Astrocyte of the spinal cord (primary cell): ENCODE results near the gene RFWD3.

ENCODE experiments used
- DNase-seq: peaks from one replicate; pipeline ENCODE4 v3.0.0; 2011; ENCODE audit warnings: low read depth, low spot score
- H3K4me3 ChIP-seq: 2 replicates; pipeline ENCODE4 v1.5.1; 2011; ENCODE audit warnings: low read depth, mild to moderate bottlenecking, low read length, moderate library complexity
- in situ Hi-C: cut with HindIII; loops from 2 replicates; pipeline ENCODE4 v1.10.0; 2017; ENCODE audit warnings: low sequenced_read_pairs
- TF ChIP-seq, protein P1 (sequence below): IDR thresholded peaks from 2 replicates; pipeline ENCODE4 v1.5.1; 2012; ENCODE audit warnings: low read depth, mild to moderate bottlenecking, low read length, inconsistent platforms

RFWD3 gene

DNA sequence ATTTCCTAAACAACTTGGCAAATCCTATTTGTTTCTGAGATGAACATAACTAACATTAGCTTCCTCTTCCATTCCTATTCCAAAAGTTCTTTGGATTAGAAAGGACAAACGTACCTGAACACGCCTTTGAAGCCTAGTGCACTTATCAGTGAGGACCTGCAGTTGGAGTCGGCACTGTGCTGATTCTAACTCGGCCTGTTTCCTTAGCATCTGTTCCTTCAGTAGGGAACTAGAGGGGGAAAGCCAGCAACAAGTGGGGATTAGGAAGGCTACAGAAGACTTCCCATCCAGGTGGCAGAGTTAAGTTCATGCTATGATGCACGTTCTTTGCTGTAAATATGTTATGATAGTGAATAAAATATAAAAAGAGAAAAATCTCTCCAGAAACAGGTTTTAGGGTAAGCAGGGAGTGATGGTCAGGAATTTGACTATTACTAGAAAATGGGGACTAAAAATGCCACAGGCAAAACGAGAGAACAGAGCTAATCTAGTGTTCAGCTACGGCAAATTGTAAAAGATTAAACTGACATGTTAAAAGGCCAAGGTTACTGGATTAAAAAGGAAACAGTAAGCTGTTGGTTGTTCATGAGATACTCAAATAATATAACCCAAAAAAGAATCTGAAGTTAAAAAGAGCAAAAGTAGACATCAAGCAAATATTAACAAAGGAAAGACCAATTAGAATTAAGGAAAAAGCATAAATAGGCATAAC is 28.8 kb downstream of the RFWD3 start:
- in situ Hi-C loops, result no loop called here
- TF ChIP-seq, protein P1, sequence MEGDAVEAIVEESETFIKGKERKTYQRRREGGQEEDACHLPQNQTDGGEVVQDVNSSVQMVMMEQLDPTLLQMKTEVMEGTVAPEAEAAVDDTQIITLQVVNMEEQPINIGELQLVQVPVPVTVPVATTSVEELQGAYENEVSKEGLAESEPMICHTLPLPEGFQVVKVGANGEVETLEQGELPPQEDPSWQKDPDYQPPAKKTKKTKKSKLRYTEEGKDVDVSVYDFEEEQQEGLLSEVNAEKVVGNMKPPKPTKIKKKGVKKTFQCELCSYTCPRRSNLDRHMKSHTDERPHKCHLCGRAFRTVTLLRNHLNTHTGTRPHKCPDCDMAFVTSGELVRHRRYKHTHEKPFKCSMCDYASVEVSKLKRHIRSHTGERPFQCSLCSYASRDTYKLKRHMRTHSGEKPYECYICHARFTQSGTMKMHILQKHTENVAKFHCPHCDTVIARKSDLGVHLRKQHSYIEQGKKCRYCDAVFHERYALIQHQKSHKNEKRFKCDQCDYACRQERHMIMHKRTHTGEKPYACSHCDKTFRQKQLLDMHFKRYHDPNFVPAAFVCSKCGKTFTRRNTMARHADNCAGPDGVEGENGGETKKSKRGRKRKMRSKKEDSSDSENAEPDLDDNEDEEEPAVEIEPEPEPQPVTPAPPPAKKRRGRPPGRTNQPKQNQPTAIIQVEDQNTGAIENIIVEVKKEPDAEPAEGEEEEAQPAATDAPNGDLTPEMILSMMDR, result no peak
- no peak overlapping the region for H3K4me3 ChIP-seq
- DNase-seq, result no peak

DNA sequence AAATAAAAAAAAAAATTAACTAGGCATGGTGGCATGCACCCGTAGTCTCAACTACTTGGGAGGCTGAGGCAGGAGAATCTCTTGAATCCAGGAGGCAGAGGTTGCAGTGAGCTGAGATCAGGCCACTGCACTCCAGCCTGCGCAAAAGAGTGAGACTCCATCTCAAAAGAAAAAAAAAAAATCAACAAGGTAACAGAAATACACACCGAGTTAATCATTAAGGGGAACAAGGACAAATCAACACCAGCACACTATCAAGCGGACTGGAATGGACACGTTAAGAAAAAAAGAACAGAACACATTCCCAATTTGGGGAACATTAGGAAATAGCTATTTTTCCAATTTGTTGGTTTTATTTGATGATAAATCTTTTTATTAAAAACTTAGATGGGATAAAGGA is 31.4 kb downstream of the RFWD3 start:
- no peak for DNase-seq
- in situ Hi-C loops, result no loop called here
- no peak overlapping the region for H3K4me3 ChIP-seq
- TF ChIP-seq, protein P1, result no peak

DNA sequence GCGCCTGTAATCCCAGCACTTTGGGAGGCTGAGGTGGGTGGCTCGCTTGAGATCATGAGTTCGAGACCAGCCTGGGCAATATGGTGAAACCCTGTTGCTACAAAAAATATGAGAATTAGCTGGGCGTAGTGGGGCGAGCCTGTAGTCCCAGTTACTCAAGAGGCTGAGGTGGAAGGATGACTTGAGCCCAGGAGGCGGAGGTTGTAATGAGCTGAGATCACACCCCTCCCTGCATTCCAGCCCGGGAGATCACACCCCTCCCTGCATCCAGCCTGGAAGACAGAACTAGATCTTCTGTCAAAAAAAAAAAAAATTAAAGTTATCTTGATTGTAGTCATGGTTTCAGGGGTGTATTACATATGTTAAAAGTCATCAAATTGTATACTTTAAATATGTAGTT is 33.0 kb downstream of the RFWD3 start:
- no peak overlapping the region for H3K4me3 ChIP-seq
- in situ Hi-C loops, result no loop called here
- TF ChIP-seq, protein P1, result no peak
- no peak for DNase-seq

DNA sequence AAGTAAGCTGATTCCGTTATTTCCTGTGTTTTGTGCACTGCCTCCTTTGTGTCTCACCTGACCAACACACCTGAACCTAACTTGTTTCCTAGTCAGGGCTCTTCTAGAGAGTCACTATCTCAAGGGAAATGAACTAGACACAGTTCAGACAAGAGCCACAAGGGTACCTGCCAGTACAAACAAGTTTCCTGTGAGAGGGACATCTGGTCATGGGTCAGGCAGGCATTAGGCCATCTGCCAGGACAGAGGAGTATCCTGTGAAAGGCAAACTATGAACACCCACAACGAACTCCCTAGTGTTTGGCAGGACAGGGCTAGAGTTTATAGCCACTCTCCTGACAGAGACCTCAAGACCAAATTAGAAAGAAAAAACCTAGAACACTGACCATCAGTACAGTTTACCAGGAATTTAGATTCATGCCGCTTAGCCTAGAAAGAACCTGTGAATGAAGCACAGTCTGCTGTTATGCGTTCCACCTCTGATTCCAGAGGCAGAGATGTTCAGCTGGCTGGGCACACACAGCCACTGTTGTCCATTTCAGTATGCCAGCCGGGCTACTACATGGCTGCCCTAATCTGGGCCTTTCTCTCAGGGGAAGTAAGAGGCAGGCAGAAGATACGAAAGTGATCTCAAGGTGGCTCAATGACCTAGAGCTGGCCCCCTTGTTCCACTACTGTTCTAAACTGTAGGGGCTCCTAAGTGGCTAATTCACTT is 39.0 kb downstream of the RFWD3 start:
- TF ChIP-seq, protein P1, result no peak
- DNase-seq, result peak; percentile 37
- in situ Hi-C loops, result no loop called here
- H3K4me3 ChIP-seq, result no peak overlapping the region

DNA sequence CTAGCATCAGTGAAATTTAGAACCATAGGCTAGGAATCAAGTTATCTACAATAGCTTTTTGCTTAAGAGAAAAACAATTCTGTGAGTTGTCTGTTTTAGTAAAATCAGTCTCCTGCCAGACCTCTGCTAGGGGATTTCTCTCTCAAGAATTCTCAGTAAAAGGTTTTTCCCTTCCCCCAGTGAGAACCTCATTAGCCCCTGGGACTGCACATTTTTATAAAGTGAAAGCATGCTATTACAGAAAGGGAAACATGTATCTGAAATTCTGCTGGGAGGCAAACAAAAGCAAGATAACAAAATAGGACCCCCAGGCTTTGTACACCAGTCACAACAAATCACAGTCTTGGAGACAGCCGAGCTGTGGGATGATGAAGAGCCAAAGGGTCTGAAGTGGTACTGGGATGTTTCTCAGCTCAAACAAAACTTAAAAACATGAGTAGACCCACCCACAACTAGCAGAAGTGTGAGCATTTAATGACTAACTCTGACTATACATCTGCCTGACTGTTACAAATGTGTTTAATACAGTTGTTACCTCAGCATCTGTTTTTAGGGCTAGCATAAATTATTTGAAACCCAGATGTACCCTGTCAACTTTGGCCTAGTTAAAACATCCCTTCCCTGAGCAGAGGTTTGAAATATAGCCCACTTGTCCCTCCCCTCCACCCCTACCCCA is 39.8 kb downstream of the RFWD3 start:
- TF ChIP-seq, protein P1, result no peak
- peak; percentile 22 for DNase-seq
- no peak overlapping the region for H3K4me3 ChIP-seq
- in situ Hi-C loops, result no loop called here

DNA sequence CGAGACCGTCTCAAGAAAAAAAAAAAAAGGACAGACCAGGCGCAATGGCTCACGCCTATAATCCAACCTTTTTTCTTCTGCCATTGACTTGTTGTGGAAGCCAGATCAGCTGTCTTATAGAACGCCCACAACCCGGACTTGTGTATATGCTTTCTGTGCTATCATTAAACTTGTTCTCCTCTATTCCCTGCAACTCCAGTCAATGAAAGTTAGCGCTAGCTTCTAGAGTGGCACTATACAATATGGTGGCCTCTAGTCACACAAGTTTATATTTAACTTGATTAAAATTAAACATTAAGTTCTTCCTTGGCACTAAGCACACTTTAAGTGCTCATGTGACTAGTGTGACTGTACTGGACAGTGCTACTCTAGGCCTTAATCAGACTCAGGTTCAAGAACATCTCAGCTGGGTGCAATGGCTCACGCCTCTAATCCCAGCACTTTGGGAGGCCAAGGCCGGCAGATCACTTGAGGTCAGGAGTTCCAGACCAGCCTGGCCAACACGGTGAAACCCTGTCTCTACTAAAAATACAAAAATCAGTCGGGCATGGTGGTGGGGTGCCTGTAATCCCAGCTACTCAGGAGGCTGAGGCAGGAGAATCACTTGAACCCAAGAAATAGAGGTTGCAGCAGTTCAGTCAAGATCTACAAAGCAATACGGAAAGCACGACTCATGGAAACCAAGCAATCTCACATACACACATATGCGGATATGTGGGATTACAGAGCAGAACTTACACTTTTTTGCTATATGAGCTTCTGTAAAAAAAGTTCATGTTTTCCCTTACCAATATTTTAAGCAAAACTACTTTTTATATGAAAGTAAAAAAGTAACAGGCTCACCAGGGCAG is 41.0 kb downstream of the RFWD3 start:
- no peak overlapping the region for H3K4me3 ChIP-seq
- no peak for DNase-seq
- in situ Hi-C loops, result no loop called here
- TF ChIP-seq, protein P1, result no peak
